GM12878 (cell line): ENCODE results near the gene KLC4. TPM values are rescaled to one million over a fixed set of nuclear protein-coding genes. Genes with fewer than 3 reads are reported as not detected.

Experiments used
- ATAC-seq: fragments of 200-7000 bp; cut with Tn5 transposase; 3 replicates; pipeline ENCODE4 v1.9.1; 2020; ENCODE audit warnings: mild to moderate bottlenecking, moderate library complexity
- BruUV-seq: library from RNA; stranded (reverse); fragments of 400-500 nt; replicated peaks from 2 replicates; lab custom pipeline; 2021; lab: Mats Ljungman, UMichigan
- CTCF ChIA-PET: fragments of 300-600 bp; sonication (Branson Sonifier 250); formaldehyde crosslinking; extraction: SDS; loops from one replicate; lab custom pipeline; 2021; ENCODE audit warnings: inconsistent platforms; lab: Yijun Ruan, JAX
- POLR2A ChIA-PET: fragments of 350-600 bp; formaldehyde crosslinking; extraction: SDS; loops from one replicate; lab custom pipeline; 2021; ENCODE audit warnings: inconsistent platforms; lab: Charles Lee
- RAD21 ChIA-PET: fragments of 300-600 bp; sonication (Branson Sonifier 250); formaldehyde crosslinking; loops from one replicate; lab custom pipeline; 2023; ENCODE audit warnings: antibody characterized with exemption; ENCODE audit not compliant: unreplicated experiment; lab: Charles Lee
- SMC1A ChIA-PET: fragments of 300-600 bp; sonication (Branson Sonifier 250); formaldehyde crosslinking; loops from one replicate; lab custom pipeline; 2023; ENCODE audit not compliant: unreplicated experiment, uncharacterized antibody; lab: Charles Lee
- DNase-seq: peaks from one replicate; pipeline ENCODE4 v3.0.0-alpha.2; 2011; ENCODE audit warnings: low read depth, low spot score
- FAIRE-seq: peaks from 3 replicates; lab custom pipeline; 2011; peaks lifted over from hg19 to GRCh38; lab: Jason Lieb, UNC
- H2AFZ ChIP-seq: 2 replicates; pipeline ENCODE4 v1.6.0; 2011; ENCODE audit warnings: low read depth, low read length, control low read depth; ENCODE audit not compliant: control insufficient read depth
- H3K27ac ChIP-seq: 2 replicates; pipeline ENCODE4 v1.5.1; 2011; ENCODE audit warnings: control low read depth; ENCODE audit not compliant: control insufficient read depth, insufficient read depth
- H3K27me3 ChIP-seq, 2 experiments: replicated peaks in 1 of 2; 2 replicates each; pipeline versions ENCODE4 v1.6.0 to v1.6.1; 2011; ENCODE audit warnings: low read length in 1 of 2; ENCODE audit not compliant: control insufficient read depth in 2 of 2, insufficient read depth in 2 of 2
- H3K36me3 ChIP-seq, 2 experiments: 2 replicates each; pipeline ENCODE4 v1.5.1; 2011; ENCODE audit warnings: low read length in 1 of 2; ENCODE audit not compliant: control insufficient read depth in 2 of 2, insufficient read depth in 2 of 2
- H3K4me1 ChIP-seq: 2 replicates; pipeline ENCODE4 v1.6.1; 2011; ENCODE audit warnings: mild to moderate bottlenecking, low read length, moderate library complexity, mixed read lengths; ENCODE audit not compliant: control insufficient read depth, insufficient read depth
- H3K4me2 ChIP-seq: 2 replicates; pipeline ENCODE4 v1.6.0; 2011; ENCODE audit warnings: control low read depth; ENCODE audit not compliant: control insufficient read depth, insufficient read depth
- H3K4me3 ChIP-seq: fragments of 200-600 bp; sonication (generic); 2 replicates; pipeline ENCODE4 v1.5.1; 2016
- H3K79me2 ChIP-seq: 2 replicates; pipeline ENCODE4 v1.6.0; 2011; ENCODE audit warnings: low read length; ENCODE audit not compliant: control insufficient read depth, insufficient read depth
- H3K9ac ChIP-seq: 2 replicates; pipeline ENCODE4 v1.8.0; 2011; ENCODE audit warnings: low read length, control low read depth, mixed read lengths; ENCODE audit not compliant: control insufficient read depth, insufficient read depth
- H3K9me3 ChIP-seq: replicated peaks from 3 replicates; pipeline ENCODE4 v1.5.1; 2011; ENCODE audit warnings: mild to moderate bottlenecking, low read length; ENCODE audit not compliant: control insufficient read depth, insufficient read depth
- H4K20me1 ChIP-seq: 2 replicates; pipeline ENCODE4 v1.6.0; 2011; ENCODE audit not compliant: control insufficient read depth, insufficient read depth
- FOXK2 ChIP-seq: fragments of 450-650 bp; IDR thresholded peaks from 2 replicates; pipeline ENCODE4 v1.6.1; 2017; ENCODE audit warnings: mild to moderate bottlenecking, moderate library complexity
- MXI1 ChIP-seq: fragments of 150-350 bp; IDR thresholded peaks from 2 replicates; pipeline ENCODE4 v1.6.1; 2011; ENCODE audit warnings: low read depth, mild to moderate bottlenecking, inconsistent platforms, low read length, improper control_type of control experiment
- PAX5 ChIP-seq: IDR thresholded peaks from 2 replicates; pipeline ENCODE4 v1.6.1; 2011; ENCODE audit warnings: low read depth, low read length, borderline replicate concordance
- SPI1 ChIP-seq: IDR thresholded peaks from 2 replicates; pipeline ENCODE4 v1.6.1; 2011; ENCODE audit warnings: low read depth, mild to moderate bottlenecking, low read length, moderate library complexity, borderline replicate concordance; ENCODE audit not compliant: insufficient read depth
- ZNF384 ChIP-seq: IDR thresholded peaks from 2 replicates; pipeline ENCODE4 v1.6.1; 2012; ENCODE audit warnings: low read depth, mild to moderate bottlenecking, low read length, improper control_type of control experiment, borderline replicate concordance
- WGBS: methylation state at CpG from one replicate; pipeline ENCODE4 v1.1.6; 2016; ENCODE audit warnings: low lambda C conversion rate; ENCODE audit not compliant: insufficient replicate concordance, insufficient coverage; ENCODE audit errors: missing lambda C conversion rate; 5-methylcytosine and 5-hydroxymethylcytosine counted together
- in situ Hi-C: fragments of 300-500 bp; cut with MboI; formaldehyde crosslinking; loops from 9 replicates; pipeline ENCODE4 v1.14.3; 2018; ENCODE audit warnings: mixed read lengths
- intact Hi-C: fragments of 100-400 bp; cut with micrococcal nuclease; formaldehyde crosslinking; loops from one replicate; pipeline ENCODE4 v1.14.2; 2022; ENCODE audit not compliant: unreplicated experiment
- polyA plus RNA-seq, 11 experiments: library from polyadenylated mRNA; depleted of rRNA in 4 of 11; unstranded in 6 of 11; stranded (reverse) in 5 of 11; fragments of >200 nt; fragmentation: Nextera tagmentation in 4 of 11; fragmentation: Illumina TruSeq in 1 of 11; extraction: Ambion mirVana in 4 of 11; extraction: Trizol in 1 of 11; gene quantifications; 1 replicate in 1 of 11; 2 replicates in 10 of 11; pipeline versions ENCODE4 v1.2.1 to v1.2.3, GENCODE V29; 2011 to 2016; ENCODE audit warnings: inconsistent platforms in 2 of 11, missing spikeins in 2 of 11, low read depth in 1 of 11
- total RNA-seq, 4 experiments: library from RNA; depleted of rRNA in 3 of 4; stranded (reverse); fragments of >200 nt in 3 of 4; fragmentation: Illumina TruSeq in 1 of 4; extraction: Trizol in 1 of 4; gene quantifications; 2 replicates each; pipeline versions ENCODE4 v1.2.1 to v1.2.3, GENCODE V29; 2013 to 2021
- TF ChIP-seq, protein P1 (sequence below): IDR thresholded peaks from 2 replicates; pipeline ENCODE4 v1.6.1; 2012; ENCODE audit warnings: mild to moderate bottlenecking, low read depth, low read length
- TF ChIP-seq, protein P2 (sequence below): IDR thresholded peaks from 2 replicates; pipeline ENCODE4 v1.6.1; 2011; ENCODE audit warnings: low read depth, mild to moderate bottlenecking, low read length, moderate library complexity, borderline replicate concordance; ENCODE audit errors: extremely low read depth
- TF ChIP-seq, protein P3 (sequence below): fragments of 450-650 bp; IDR thresholded peaks from 2 replicates; pipeline ENCODE4 v1.6.1; 2017; ENCODE audit warnings: mild to moderate bottlenecking

KLC4 gene
- total and polyA plus RNA-seq, 10 of the 15 experiments (the other 5 are each of a cell fraction or from before 2014, with no cell fraction given): 0.90 to 13.4 (median 6.9) TPM

DNA sequence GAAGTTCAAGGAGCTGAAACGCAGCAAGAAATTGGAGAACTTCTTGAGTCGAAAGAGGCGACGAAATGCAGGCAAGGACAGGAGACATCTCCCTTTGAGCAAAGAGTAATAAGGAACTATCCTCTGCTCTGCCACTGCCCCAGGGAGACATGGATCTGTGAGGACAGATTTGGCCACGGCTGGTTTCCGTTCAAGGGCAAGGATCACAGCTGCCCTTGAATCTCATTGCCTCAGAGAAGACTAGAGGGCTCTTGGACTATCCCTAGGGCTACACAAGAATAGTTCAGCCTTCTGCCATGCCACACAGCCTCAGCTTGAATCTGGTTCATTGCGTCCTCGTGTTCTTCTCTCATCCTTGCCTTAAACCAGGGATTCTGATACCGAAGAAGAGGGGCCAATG, 30.3 kb upstream of the KLC4 start:
- in situ Hi-C loops: no loop called here
- POLR2A ChIA-PET: no interaction called here
- TF ChIP-seq SPI1: no peak
- TF ChIP-seq, protein P1, sequence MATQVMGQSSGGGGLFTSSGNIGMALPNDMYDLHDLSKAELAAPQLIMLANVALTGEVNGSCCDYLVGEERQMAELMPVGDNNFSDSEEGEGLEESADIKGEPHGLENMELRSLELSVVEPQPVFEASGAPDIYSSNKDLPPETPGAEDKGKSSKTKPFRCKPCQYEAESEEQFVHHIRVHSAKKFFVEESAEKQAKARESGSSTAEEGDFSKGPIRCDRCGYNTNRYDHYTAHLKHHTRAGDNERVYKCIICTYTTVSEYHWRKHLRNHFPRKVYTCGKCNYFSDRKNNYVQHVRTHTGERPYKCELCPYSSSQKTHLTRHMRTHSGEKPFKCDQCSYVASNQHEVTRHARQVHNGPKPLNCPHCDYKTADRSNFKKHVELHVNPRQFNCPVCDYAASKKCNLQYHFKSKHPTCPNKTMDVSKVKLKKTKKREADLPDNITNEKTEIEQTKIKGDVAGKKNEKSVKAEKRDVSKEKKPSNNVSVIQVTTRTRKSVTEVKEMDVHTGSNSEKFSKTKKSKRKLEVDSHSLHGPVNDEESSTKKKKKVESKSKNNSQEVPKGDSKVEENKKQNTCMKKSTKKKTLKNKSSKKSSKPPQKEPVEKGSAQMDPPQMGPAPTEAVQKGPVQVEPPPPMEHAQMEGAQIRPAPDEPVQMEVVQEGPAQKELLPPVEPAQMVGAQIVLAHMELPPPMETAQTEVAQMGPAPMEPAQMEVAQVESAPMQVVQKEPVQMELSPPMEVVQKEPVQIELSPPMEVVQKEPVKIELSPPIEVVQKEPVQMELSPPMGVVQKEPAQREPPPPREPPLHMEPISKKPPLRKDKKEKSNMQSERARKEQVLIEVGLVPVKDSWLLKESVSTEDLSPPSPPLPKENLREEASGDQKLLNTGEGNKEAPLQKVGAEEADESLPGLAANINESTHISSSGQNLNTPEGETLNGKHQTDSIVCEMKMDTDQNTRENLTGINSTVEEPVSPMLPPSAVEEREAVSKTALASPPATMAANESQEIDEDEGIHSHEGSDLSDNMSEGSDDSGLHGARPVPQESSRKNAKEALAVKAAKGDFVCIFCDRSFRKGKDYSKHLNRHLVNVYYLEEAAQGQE: no peak
- TF ChIP-seq, all 136 proteins: peak for 0
- ChIA-PET CTCF (interaction anchor here (0.6 kb wide), 1 partner anchor 98 kb away, joined by 4 read pairs; no protein-coding TSS in a partner anchor), RAD21 (no interaction called here), SMC1A (no interaction called here)
- peaks cover 3% of the 10 kb centered on the region; the same call in 1 of the 2 replicates for H4K20me1 ChIP-seq
- no peak overlapping the region for H3K4me2 ChIP-seq
- H3K9me3 ChIP-seq: no peaks in the 10 kb centered on the region
- intact Hi-C loops: no loop called here
- no peaks in the 10 kb centered on the region for H3K4me1 ChIP-seq
- ATAC-seq (no peak), FAIRE-seq (no peak), DNase-seq (no peak)
- peaks cover 4% of the 10 kb centered on the region for H3K79me2 ChIP-seq
- WGBS: 97% methylated on average over 9 of the region's 9 CpGs
- BruUV-seq: no TSS peak
- no peak overlapping the region for H2AFZ ChIP-seq
- no peak overlapping the region for H3K4me3 ChIP-seq
- no peaks in the 10 kb centered on the region for H3K27me3 ChIP-seq
- peaks cover 12 to 32% of the 10 kb centered on the region in 2 experiments for H3K36me3 ChIP-seq
- no peak overlapping the region for H3K27ac ChIP-seq
- no peak overlapping the region for H3K9ac ChIP-seq

DNA sequence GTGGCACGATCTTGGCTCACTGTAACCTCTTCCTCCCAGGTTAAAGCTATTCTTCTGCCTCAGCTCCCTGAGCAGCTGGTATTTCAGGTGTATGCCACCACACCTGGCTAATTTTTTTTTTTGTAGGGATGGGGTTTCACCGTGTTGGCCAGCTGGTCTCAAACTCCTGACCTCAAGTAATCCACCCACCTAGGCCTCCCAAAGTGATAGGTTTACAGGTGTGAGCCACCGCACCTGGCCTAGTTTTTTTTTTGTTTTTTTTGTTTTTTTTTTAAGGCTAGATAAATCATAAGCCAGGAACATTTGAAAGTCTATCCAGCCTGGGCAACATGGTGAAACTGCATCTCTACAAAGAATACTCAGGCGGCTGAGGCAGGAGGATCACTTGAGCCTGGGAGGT, 27.1 kb upstream of the KLC4 start:
- intact Hi-C loops: no loop called here
- no peaks in the 10 kb centered on the region for H3K4me1 ChIP-seq
- SMC1A ChIA-PET: interaction anchor here (0.7 to 1.4 kb wide), 2 partner anchors 110 to 292 kb away, joined by 3 to 4 read pairs; no protein-coding TSS in a partner anchor
- POLR2A ChIA-PET: interaction anchor here (0.8 to 1.4 kb wide), 2 partner anchors 10 to 214 kb away, joined by 3 to 4 read pairs; no protein-coding TSS in a partner anchor
- no peak overlapping the region for H3K4me2 ChIP-seq
- no peaks in the 10 kb centered on the region for H3K9me3 ChIP-seq
- no peak overlapping the region for H3K4me3 ChIP-seq
- ATAC-seq (no peak), DNase-seq (no peak), FAIRE-seq (no peak)
- TF ChIP-seq, protein P2, sequence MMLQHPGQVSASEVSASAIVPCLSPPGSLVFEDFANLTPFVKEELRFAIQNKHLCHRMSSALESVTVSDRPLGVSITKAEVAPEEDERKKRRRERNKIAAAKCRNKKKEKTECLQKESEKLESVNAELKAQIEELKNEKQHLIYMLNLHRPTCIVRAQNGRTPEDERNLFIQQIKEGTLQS: no peak
- no peak for TF ChIP-seq PAX5
- TF ChIP-seq MXI1: no peak
- no peak for TF ChIP-seq ZNF384
- no peak for TF ChIP-seq FOXK2
- TF ChIP-seq, protein P3, sequence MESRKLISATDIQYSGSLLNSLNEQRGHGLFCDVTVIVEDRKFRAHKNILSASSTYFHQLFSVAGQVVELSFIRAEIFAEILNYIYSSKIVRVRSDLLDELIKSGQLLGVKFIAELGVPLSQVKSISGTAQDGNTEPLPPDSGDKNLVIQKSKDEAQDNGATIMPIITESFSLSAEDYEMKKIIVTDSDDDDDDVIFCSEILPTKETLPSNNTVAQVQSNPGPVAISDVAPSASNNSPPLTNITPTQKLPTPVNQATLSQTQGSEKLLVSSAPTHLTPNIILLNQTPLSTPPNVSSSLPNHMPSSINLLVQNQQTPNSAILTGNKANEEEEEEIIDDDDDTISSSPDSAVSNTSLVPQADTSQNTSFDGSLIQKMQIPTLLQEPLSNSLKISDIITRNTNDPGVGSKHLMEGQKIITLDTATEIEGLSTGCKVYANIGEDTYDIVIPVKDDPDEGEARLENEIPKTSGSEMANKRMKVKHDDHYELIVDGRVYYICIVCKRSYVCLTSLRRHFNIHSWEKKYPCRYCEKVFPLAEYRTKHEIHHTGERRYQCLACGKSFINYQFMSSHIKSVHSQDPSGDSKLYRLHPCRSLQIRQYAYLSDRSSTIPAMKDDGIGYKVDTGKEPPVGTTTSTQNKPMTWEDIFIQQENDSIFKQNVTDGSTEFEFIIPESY: no peak
- 87% methylated on average over 4 of the region's 4 CpGs for WGBS
- peaks cover 11 to 21% of the 10 kb centered on the region in 2 experiments for H3K36me3 ChIP-seq
- no peaks in the 10 kb centered on the region for H3K79me2 ChIP-seq
- in situ Hi-C loops: no loop called here
- no peaks in the 10 kb centered on the region for H3K27me3 ChIP-seq
- RAD21 ChIA-PET: no interaction called here
- H2AFZ ChIP-seq: no peak overlapping the region
- no peaks in the 10 kb centered on the region for H4K20me1 ChIP-seq
- BruUV-seq: no TSS peak
- CTCF ChIA-PET: interaction anchor here (0.6 to 1.3 kb wide), 4 partner anchors 24 to 140 kb away, joined by 3 to 4 read pairs (median 3); no protein-coding TSS in a partner anchor
- no peak overlapping the region for H3K27ac ChIP-seq
- H3K9ac ChIP-seq: no peak overlapping the region
